WTC11 (cell line): Measurements from ENCODE around the gene ANKRD17. TPM values are rescaled to one million over a fixed set of nuclear protein-coding genes. Genes with fewer than 3 reads are reported as not detected.
A peak's percentile ranks its signal among the peaks of the same experiment; 100 is the strongest.

Source experiments
- ATAC-seq: fragments of 200-7000 bp; cut with Tn5 transposase; 2 replicates; pipeline ENCODE4 v1.10.0; 2021; ENCODE audit warnings: mild to moderate bottlenecking, moderate library complexity
- CTCF ChIA-PET: fragments of 300-600 bp; sonication (Branson Sonifier 250); formaldehyde crosslinking; loops from one replicate; lab custom pipeline; 2021; ENCODE audit warnings: antibody characterized with exemption; lab: Charles Lee
- POLR2A ChIA-PET: fragments of 350-600 bp; sonication (Branson Sonifier 250); formaldehyde crosslinking; loops from one replicate; lab custom pipeline; 2021; ENCODE audit warnings: antibody characterized with exemption; lab: Charles Lee
- DNase-seq: peaks from one replicate; pipeline ENCODE4 v3.0.0; 2021; ENCODE audit warnings: low spot score
- H3K27ac Mint-ChIP-seq: 2 replicates; pipeline ENCODE4 v1.8.0; 2021; ENCODE audit warnings: mixed read lengths
- H3K27me3 Mint-ChIP-seq: 2 replicates; pipeline ENCODE4 v1.8.0; 2021; ENCODE audit warnings: low read depth, mild to moderate bottlenecking, moderate library complexity, mixed read lengths
- H3K36me3 Mint-ChIP-seq: 2 replicates; pipeline ENCODE4 v1.8.0; 2021; ENCODE audit warnings: mixed read lengths
- H3K4me1 Mint-ChIP-seq: 2 replicates; pipeline ENCODE4 v1.8.0; 2022; ENCODE audit warnings: mixed read lengths
- H3K4me3 Mint-ChIP-seq: 2 replicates; pipeline ENCODE4 v1.8.0; 2021; ENCODE audit warnings: mild to moderate bottlenecking, moderate library complexity, mixed read lengths
- H3K9me3 Mint-ChIP-seq: 2 replicates; pipeline ENCODE4 v1.8.0; 2021; ENCODE audit warnings: mixed read lengths
- CBFB ChIP-seq: sonication (generic); formaldehyde crosslinking; IDR thresholded peaks from 2 replicates; pipeline ENCODE4 v1.8.1; 2022; ENCODE audit warnings: mild to moderate bottlenecking, low read depth, missing genetic modification reagents
- CREM ChIP-seq: sonication (generic); formaldehyde crosslinking; IDR thresholded peaks from 2 replicates; pipeline ENCODE4 v1.8.1; 2022; ENCODE audit warnings: mild to moderate bottlenecking, missing genetic modification reagents, moderate library complexity
- E2F5 ChIP-seq: sonication (generic); formaldehyde crosslinking; IDR thresholded peaks from 2 replicates; pipeline ENCODE4 v1.8.1; 2022; ENCODE audit warnings: mild to moderate bottlenecking, moderate library complexity, missing genetic modification reagents
- ESRRA ChIP-seq: sonication (generic); formaldehyde crosslinking; IDR thresholded peaks from 2 replicates; pipeline ENCODE4 v1.8.1; 2022; ENCODE audit warnings: mild to moderate bottlenecking, missing genetic modification reagents, borderline replicate concordance
- FOXJ3 ChIP-seq: sonication (generic); formaldehyde crosslinking; IDR thresholded peaks from 2 replicates; pipeline ENCODE4 v1.9.0; 2021; ENCODE audit warnings: missing genetic modification reagents, mild to moderate bottlenecking, borderline replicate concordance
- FOXP1 ChIP-seq: sonication (generic); formaldehyde crosslinking; IDR thresholded peaks from 2 replicates; pipeline ENCODE4 v1.8.0; 2022; ENCODE audit warnings: missing genetic modification reagents, mild to moderate bottlenecking, moderate library complexity, borderline replicate concordance
- GABPB1 ChIP-seq: sonication (generic); formaldehyde crosslinking; IDR thresholded peaks from 2 replicates; pipeline ENCODE4 v1.8.1; 2023; ENCODE audit warnings: mild to moderate bottlenecking, missing genetic modification reagents
- HMGA2 ChIP-seq: fragments of 250-450 bp; sonication (Bioruptor Pico); IDR thresholded peaks from 2 replicates; pipeline ENCODE4 v1.4.0; 2021; ENCODE audit warnings: mild to moderate bottlenecking, moderate library complexity
- NFYB ChIP-seq: sonication (generic); formaldehyde crosslinking; conservative IDR thresholded peaks from 2 replicates; pipeline ENCODE4 v1.8.0; 2022; ENCODE audit warnings: low read depth, missing genetic modification reagents
- RORB ChIP-seq: fragments of 250-450 bp; sonication (Bioruptor Pico); IDR thresholded peaks from 2 replicates; pipeline ENCODE4 v1.9.0; 2021; ENCODE audit warnings: mild to moderate bottlenecking
- TP53 ChIP-seq: sonication (generic); formaldehyde crosslinking; IDR thresholded peaks from 2 replicates; pipeline ENCODE4 v1.8.1; 2023; ENCODE audit warnings: mild to moderate bottlenecking, missing genetic modification reagents
- USF2 ChIP-seq: sonication (generic); formaldehyde crosslinking; IDR thresholded peaks from 2 replicates; pipeline ENCODE4 v1.8.1; 2023; ENCODE audit warnings: mild to moderate bottlenecking, missing genetic modification reagents, moderate library complexity
- ZNF121 ChIP-seq: sonication (generic); formaldehyde crosslinking; IDR thresholded peaks from 2 replicates; pipeline ENCODE4 v1.8.0; 2023; ENCODE audit warnings: missing genetic modification reagents
- total RNA-seq: library from RNA; stranded (reverse); gene quantifications from 3 replicates; pipeline ENCODE4 v1.2.3, GENCODE V29; 2021
- TF ChIP-seq, protein P1 (sequence below): sonication (generic); formaldehyde crosslinking; IDR thresholded peaks from 2 replicates; pipeline ENCODE4 v1.8.1; 2023; ENCODE audit warnings: mild to moderate bottlenecking, missing genetic modification reagents, borderline replicate concordance
- TF ChIP-seq, protein P2 (sequence below): sonication (generic); formaldehyde crosslinking; conservative IDR thresholded peaks from 2 replicates; pipeline ENCODE4 v1.8.1; 2023; ENCODE audit warnings: mild to moderate bottlenecking, low read depth, missing genetic modification reagents, moderate library complexity
- TF ChIP-seq, protein P3 (sequence below): fragments of 250-450 bp; sonication (Bioruptor Pico); IDR thresholded peaks from 2 replicates; pipeline ENCODE4 v1.9.0; 2021; ENCODE audit warnings: mild to moderate bottlenecking
- TF ChIP-seq, protein P4 (sequence below): sonication (generic); formaldehyde crosslinking; IDR thresholded peaks from 2 replicates; pipeline ENCODE4 v1.8.0; 2022; ENCODE audit warnings: mild to moderate bottlenecking, missing genetic modification reagents

ANKRD17 gene
- total RNA-seq, 1 experiment from 2014 or later, result 76.0 TPM

GRCh38 chr4:73193659-73194058, 64.9 kb downstream of the ANKRD17 start:
- CTCF ChIA-PET, result no interaction called here
- Mint-ChIP-seq H3K27me3 (no peaks in the 10 kb centered on the region), H3K36me3 (peaks cover 5% of the 10 kb centered on the region; the same call in 1 of the 2 replicates), H3K27ac (peak overlapping the region; percentile 74; the same call in 1 of the 2 replicates), H3K4me1 (peaks cover 4% of the 10 kb centered on the region), H3K9me3 (peaks cover 9% of the 10 kb centered on the region; the same call in 1 of the 2 replicates), H3K4me3 (no peak overlapping the region)
- POLR2A ChIA-PET, result no interaction called here
- TF ChIP-seq E2F5 (CRISPR knock-in tag) (no peak), RORB (CRISPR knock-in tag) (no peak), TP53 (CRISPR knock-in tag) (no peak), CBFB (no peak), GABPB1 (CRISPR knock-in tag) (no peak), CREM (CRISPR knock-in tag) (no peak), USF2 (CRISPR knock-in tag) (no peak), ESRRA (CRISPR knock-in tag) (no peak), FOXP1 (CRISPR knock-in tag) (no peak), ZNF121 (CRISPR knock-in tag) (no peak), NFYB (no peak), HMGA2 (CRISPR knock-in tag) (no peak), FOXJ3 (CRISPR knock-in tag) (no peak)
- TF ChIP-seq, protein P1, sequence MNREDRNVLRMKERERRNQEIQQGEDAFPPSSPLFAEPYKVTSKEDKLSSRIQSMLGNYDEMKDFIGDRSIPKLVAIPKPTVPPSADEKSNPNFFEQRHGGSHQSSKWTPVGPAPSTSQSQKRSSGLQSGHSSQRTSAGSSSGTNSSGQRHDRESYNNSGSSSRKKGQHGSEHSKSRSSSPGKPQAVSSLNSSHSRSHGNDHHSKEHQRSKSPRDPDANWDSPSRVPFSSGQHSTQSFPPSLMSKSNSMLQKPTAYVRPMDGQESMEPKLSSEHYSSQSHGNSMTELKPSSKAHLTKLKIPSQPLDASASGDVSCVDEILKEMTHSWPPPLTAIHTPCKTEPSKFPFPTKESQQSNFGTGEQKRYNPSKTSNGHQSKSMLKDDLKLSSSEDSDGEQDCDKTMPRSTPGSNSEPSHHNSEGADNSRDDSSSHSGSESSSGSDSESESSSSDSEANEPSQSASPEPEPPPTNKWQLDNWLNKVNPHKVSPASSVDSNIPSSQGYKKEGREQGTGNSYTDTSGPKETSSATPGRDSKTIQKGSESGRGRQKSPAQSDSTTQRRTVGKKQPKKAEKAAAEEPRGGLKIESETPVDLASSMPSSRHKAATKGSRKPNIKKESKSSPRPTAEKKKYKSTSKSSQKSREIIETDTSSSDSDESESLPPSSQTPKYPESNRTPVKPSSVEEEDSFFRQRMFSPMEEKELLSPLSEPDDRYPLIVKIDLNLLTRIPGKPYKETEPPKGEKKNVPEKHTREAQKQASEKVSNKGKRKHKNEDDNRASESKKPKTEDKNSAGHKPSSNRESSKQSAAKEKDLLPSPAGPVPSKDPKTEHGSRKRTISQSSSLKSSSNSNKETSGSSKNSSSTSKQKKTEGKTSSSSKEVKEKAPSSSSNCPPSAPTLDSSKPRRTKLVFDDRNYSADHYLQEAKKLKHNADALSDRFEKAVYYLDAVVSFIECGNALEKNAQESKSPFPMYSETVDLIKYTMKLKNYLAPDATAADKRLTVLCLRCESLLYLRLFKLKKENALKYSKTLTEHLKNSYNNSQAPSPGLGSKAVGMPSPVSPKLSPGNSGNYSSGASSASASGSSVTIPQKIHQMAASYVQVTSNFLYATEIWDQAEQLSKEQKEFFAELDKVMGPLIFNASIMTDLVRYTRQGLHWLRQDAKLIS (CRISPR knock-in tag), result no peak
- TF ChIP-seq, protein P2, sequence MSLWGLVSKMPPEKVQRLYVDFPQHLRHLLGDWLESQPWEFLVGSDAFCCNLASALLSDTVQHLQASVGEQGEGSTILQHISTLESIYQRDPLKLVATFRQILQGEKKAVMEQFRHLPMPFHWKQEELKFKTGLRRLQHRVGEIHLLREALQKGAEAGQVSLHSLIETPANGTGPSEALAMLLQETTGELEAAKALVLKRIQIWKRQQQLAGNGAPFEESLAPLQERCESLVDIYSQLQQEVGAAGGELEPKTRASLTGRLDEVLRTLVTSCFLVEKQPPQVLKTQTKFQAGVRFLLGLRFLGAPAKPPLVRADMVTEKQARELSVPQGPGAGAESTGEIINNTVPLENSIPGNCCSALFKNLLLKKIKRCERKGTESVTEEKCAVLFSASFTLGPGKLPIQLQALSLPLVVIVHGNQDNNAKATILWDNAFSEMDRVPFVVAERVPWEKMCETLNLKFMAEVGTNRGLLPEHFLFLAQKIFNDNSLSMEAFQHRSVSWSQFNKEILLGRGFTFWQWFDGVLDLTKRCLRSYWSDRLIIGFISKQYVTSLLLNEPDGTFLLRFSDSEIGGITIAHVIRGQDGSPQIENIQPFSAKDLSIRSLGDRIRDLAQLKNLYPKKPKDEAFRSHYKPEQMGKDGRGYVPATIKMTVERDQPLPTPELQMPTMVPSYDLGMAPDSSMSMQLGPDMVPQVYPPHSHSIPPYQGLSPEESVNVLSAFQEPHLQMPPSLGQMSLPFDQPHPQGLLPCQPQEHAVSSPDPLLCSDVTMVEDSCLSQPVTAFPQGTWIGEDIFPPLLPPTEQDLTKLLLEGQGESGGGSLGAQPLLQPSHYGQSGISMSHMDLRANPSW (CRISPR knock-in tag), result no peak
- TF ChIP-seq, protein P3, sequence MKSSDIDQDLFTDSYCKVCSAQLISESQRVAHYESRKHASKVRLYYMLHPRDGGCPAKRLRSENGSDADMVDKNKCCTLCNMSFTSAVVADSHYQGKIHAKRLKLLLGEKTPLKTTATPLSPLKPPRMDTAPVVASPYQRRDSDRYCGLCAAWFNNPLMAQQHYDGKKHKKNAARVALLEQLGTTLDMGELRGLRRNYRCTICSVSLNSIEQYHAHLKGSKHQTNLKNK (CRISPR knock-in tag), result no peak
- TF ChIP-seq, protein P4, sequence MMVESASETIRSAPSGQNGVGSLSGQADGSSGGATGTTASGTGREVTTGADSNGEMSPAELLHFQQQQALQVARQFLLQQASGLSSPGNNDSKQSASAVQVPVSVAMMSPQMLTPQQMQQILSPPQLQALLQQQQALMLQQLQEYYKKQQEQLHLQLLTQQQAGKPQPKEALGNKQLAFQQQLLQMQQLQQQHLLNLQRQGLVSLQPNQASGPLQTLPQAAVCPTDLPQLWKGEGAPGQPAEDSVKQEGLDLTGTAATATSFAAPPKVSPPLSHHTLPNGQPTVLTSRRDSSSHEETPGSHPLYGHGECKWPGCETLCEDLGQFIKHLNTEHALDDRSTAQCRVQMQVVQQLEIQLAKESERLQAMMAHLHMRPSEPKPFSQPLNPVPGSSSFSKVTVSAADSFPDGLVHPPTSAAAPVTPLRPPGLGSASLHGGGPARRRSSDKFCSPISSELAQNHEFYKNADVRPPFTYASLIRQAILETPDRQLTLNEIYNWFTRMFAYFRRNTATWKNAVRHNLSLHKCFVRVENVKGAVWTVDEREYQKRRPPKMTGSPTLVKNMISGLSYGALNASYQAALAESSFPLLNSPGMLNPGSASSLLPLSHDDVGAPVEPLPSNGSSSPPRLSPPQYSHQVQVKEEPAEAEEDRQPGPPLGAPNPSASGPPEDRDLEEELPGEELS, result no peak
- ATAC-seq (no peak), DNase-seq (no peak)
